Measurements from ENCODE around the gene SLC5A2.
"Not testable (repeated sequence)": the region's sequence is repeated elsewhere in the genome, so short reads cannot be mapped to it uniquely, and the experiment has no call there.

The SLC5A2 gene

GRCh38 chr16:31493506-31494125 lies 10.7 kb downstream of the SLC5A2 start:
- Mint-ChIP-seq H3K27ac (no peak overlapping the region), H3K4me3 (no peak overlapping the region), H3K4me1 (no peaks in the 10 kb centered on the region), H3K27me3 (no peaks in the 10 kb centered on the region), H3K9me3 (no peaks in the 10 kb centered on the region)
- ATAC-seq (no peak), DNase-seq (no peak)

GRCh38 chr16:31496670-31497069 lies 13.7 kb downstream of the SLC5A2 start:
- H3K9me3 Mint-ChIP-seq: no peaks in the 10 kb centered on the region
- H3K4me1 Mint-ChIP-seq: no peaks in the 10 kb centered on the region
- H3K27ac Mint-ChIP-seq: no peak overlapping the region
- no peak for ATAC-seq
- no peak for DNase-seq
- H3K4me3 Mint-ChIP-seq: no peak overlapping the region
- no peaks in the 10 kb centered on the region for H3K27me3 Mint-ChIP-seq

- H3K4me1 Mint-ChIP-seq: no peaks in the 10 kb centered on the region
- H3K27me3 Mint-ChIP-seq: no peaks in the 10 kb centered on the region
- H3K9me3 Mint-ChIP-seq: no peaks in the 10 kb centered on the region
- H3K27ac Mint-ChIP-seq: no peak overlapping the region
- no peak for ATAC-seq
- H3K4me3 Mint-ChIP-seq: no peak overlapping the region
- no peak for DNase-seq
Observed at GRCh38 chr16:31498493-31498892, 15.6 kb downstream of the SLC5A2 start.

GRCh38 chr16:31499928-31500327 lies 17.0 kb downstream of the SLC5A2 start:
- H3K4me3 Mint-ChIP-seq: no peak overlapping the region
- peaks cover 8% of the 10 kb centered on the region for H3K4me1 Mint-ChIP-seq
- ATAC-seq (no peak), DNase-seq (no peak)
- H3K27ac Mint-ChIP-seq: no peak overlapping the region
- H3K27me3 Mint-ChIP-seq: no peaks in the 10 kb centered on the region
- H3K9me3 Mint-ChIP-seq: no peaks in the 10 kb centered on the region

GRCh38 chr16:31501226-31501965 lies 18.5 kb downstream of the SLC5A2 start:
- Mint-ChIP-seq H3K9me3 (no peaks in the 10 kb centered on the region), H3K27ac (no peak overlapping the region), H3K27me3 (no peaks in the 10 kb centered on the region), H3K4me3 (no peak overlapping the region), H3K4me1 (peaks cover 21% of the 10 kb centered on the region)
- DNase-seq (no peak), ATAC-seq (no peak)

GRCh38 chr16:31501966-31502348 lies 19.0 kb downstream of the SLC5A2 start:
- ATAC-seq (no peak), DNase-seq (no peak)
- Mint-ChIP-seq H3K27me3 (no peaks in the 10 kb centered on the region), H3K4me1 (peaks cover 25% of the 10 kb centered on the region), H3K4me3 (no peak overlapping the region), H3K9me3 (no peaks in the 10 kb centered on the region), H3K27ac (peak overlapping the region in 1 of 2 donors; percentile 0)

- no peak overlapping the region for H3K4me3 Mint-ChIP-seq
- ATAC-seq (no peak), DNase-seq (no peak)
- no peaks in the 10 kb centered on the region for H3K9me3 Mint-ChIP-seq
- H3K4me1 Mint-ChIP-seq: peaks cover 31% of the 10 kb centered on the region
- H3K27ac Mint-ChIP-seq: peak overlapping the region in 1 of 2 donors; percentile 19
- H3K27me3 Mint-ChIP-seq: no peaks in the 10 kb centered on the region
Observed at GRCh38 chr16:31502981-31503380, 20.1 kb downstream of the SLC5A2 start.

GRCh38 chr16:31503555-31503954 lies 20.6 kb downstream of the SLC5A2 start:
- not testable (repeated sequence) for H3K4me3 Mint-ChIP-seq, H3K27ac Mint-ChIP-seq, H3K9me3 Mint-ChIP-seq, H3K27me3 Mint-ChIP-seq, ATAC-seq, DNase-seq
- H3K4me1 Mint-ChIP-seq: peaks cover 31% of the 10 kb centered on the region

- H3K9me3 Mint-ChIP-seq: no peaks in the 10 kb centered on the region
- H3K27me3 Mint-ChIP-seq: no peaks in the 10 kb centered on the region
- no peak overlapping the region for H3K27ac Mint-ChIP-seq
- no peak for ATAC-seq
- H3K4me3 Mint-ChIP-seq: no peak overlapping the region
- peaks cover 34% of the 10 kb centered on the region for H3K4me1 Mint-ChIP-seq
- no peak for DNase-seq
Observed at GRCh38 chr16:31504159-31504558, 21.2 kb downstream of the SLC5A2 start.

- H3K4me1 Mint-ChIP-seq: peaks cover 47% of the 10 kb centered on the region
- peak overlapping the region; percentile 1 to 40 for H3K4me3 Mint-ChIP-seq
- H3K9me3 Mint-ChIP-seq: no peaks in the 10 kb centered on the region
- DNase-seq (peak in 1 of 2 donors; percentile 39), ATAC-seq (peak; percentile 83)
- no peaks in the 10 kb centered on the region for H3K27me3 Mint-ChIP-seq
- peak overlapping the region in 1 of 2 donors; percentile 17 for H3K27ac Mint-ChIP-seq
Observed at GRCh38 chr16:31505483-31505882, 22.6 kb downstream of the SLC5A2 start.

GRCh38 chr16:31507617-31507928 lies 24.6 kb downstream of the SLC5A2 start:
- DNase-seq: no peak
- Mint-ChIP-seq H3K27me3 (no peaks in the 10 kb centered on the region), H3K27ac (peak overlapping the region; percentile 99 to 100), H3K4me1 (peaks cover 50% of the 10 kb centered on the region), H3K4me3 (peak overlapping the region; percentile 90 to 99), H3K9me3 (no peaks in the 10 kb centered on the region)
- ATAC-seq: peak; percentile 5

GRCh38 chr16:31507929-31508705 lies 25.2 kb downstream of the SLC5A2 start, which contains the start of gene RUSF1:
TSS of gene RUSF1 (minus strand) at chr16:31508391. CDS start at chr16:31508373, 18 bp downstream.
- Mint-ChIP-seq H3K9me3 (no peaks in the 10 kb centered on the region), H3K4me3 (peak within 1 kb of the TSS; percentile 90 to 99), H3K27ac (peak within 1 kb of the TSS; percentile 99 to 100), H3K4me1 (peaks cover 50% of the 10 kb centered on the region), H3K27me3 (no peaks in the 10 kb centered on the region)
- peak; percentile 81 to 87 for DNase-seq
- peak; percentile 90 for ATAC-seq

GRCh38 chr16:31508706-31509195 lies 25.8 kb downstream of the SLC5A2 start:
- Mint-ChIP-seq H3K27me3 (no peaks in the 10 kb centered on the region), H3K4me1 (peaks cover 50% of the 10 kb centered on the region), H3K27ac (peak overlapping the region; percentile 99 to 100), H3K4me3 (peak overlapping the region; percentile 90 to 99), H3K9me3 (no peaks in the 10 kb centered on the region)
- ATAC-seq (no peak), DNase-seq (no peak)

- no peak overlapping the region for H3K4me3 Mint-ChIP-seq
Observed at GRCh38 chr16:31513126-31513525, 30.2 kb downstream of the SLC5A2 start.

GRCh38 chr16:31513884-31514283 lies 31.0 kb downstream of the SLC5A2 start:
- Mint-ChIP-seq H3K4me1 (peaks cover 26% of the 10 kb centered on the region), H3K27ac (no peak overlapping the region), H3K4me3 (no peak overlapping the region), H3K9me3 (peaks cover 0 to 21% of the 10 kb centered on the region in 2 donors), H3K27me3 (no peaks in the 10 kb centered on the region)
- ATAC-seq (no peak), DNase-seq (no peak)

More at GRCh38 chr16:31513126-31513525, 30.2 kb downstream of the SLC5A2 start:
- Mint-ChIP-seq H3K4me1 (peaks cover 26% of the 10 kb centered on the region), H3K27me3 (no peaks in the 10 kb centered on the region), H3K9me3 (peaks cover 0 to 21% of the 10 kb centered on the region in 2 donors), H3K27ac (no peak overlapping the region)
- DNase-seq (no peak), ATAC-seq (no peak)
